B cell (primary cell): Measurements from ENCODE around the gene TRAP1. TPM values are rescaled to one million over a fixed set of nuclear protein-coding genes. Genes with fewer than 3 reads are reported as not detected.
A peak's percentile ranks its signal among the peaks of the same experiment; 100 is the strongest.

Source experiments
- ATAC-seq: fragments of 200-7000 bp; cut with Tn5 transposase; one replicate; pipeline ENCODE4 v1.10.0; 2021; ENCODE audit warnings: low read depth, mild to moderate bottlenecking, moderate number of reproducible peaks, moderate library complexity
- CTCF ChIA-PET: fragments of 350-600 bp; sonication (Branson Sonifier 250); formaldehyde crosslinking; loops from one replicate; lab custom pipeline; 2021; ENCODE audit warnings: antibody characterized with exemption, inconsistent platforms; lab: Charles Lee
- POLR2A ChIA-PET: fragments of 350-600 bp; sonication (Branson Sonifier 250); formaldehyde crosslinking; loops from one replicate; lab custom pipeline; 2021; ENCODE audit warnings: antibody characterized with exemption; lab: Charles Lee
- DNase-seq: peaks from one replicate; pipeline ENCODE4 v3.0.0; 2013
- H2AFZ ChIP-seq: 2 replicates; pipeline ENCODE4 v1.6.1; 2012; ENCODE audit warnings: mild to moderate bottlenecking, low read depth, low read length; ENCODE audit not compliant: insufficient read depth, poor library complexity, severe bottlenecking
- H3K27ac ChIP-seq, 2 donors: 1 replicate in 1 of 2; 2 replicates in 1 of 2; pipeline ENCODE4 v1.5.1; 2012 to 2013; ENCODE audit warnings: low read length in 2 of 2, mild to moderate bottlenecking in 2 of 2, moderate library complexity in 1 of 2
- H3K27me3 ChIP-seq, 4 experiments: fragments of 200-600 bp in 1 of 4; sonication (generic) in 1 of 4; replicated peaks in 1 of 4; 1 replicate in 2 of 4; 2 replicates in 2 of 4; pipeline versions ENCODE4 v1.6.1 to v1.7.0; 2013 to 2016; ENCODE audit warnings: low read length in 3 of 4, mild to moderate bottlenecking in 2 of 4, mixed read lengths in 1 of 4, moderate library complexity in 1 of 4; ENCODE audit not compliant: insufficient read depth in 4 of 4, control insufficient read depth in 3 of 4; ENCODE audit errors: control extremely low read depth in 1 of 4
- H3K36me3 ChIP-seq, 2 experiments: replicated peaks in 1 of 2; 1 replicate in 1 of 2; 2 replicates in 1 of 2; pipeline versions ENCODE4 v1.6.1 to v1.7.1; 2013; ENCODE audit warnings: low read length in 1 of 2; ENCODE audit not compliant: insufficient read depth in 2 of 2, control insufficient read depth in 1 of 2; ENCODE audit errors: control extremely low read depth in 1 of 2, extremely low read depth in 1 of 2
- H3K4me1 ChIP-seq, 2 donors: fragments of 200-600 bp in 1 of 2; sonication (generic) in 1 of 2; 1 replicate in 1 of 2; 2 replicates in 1 of 2; pipeline versions ENCODE4 v1.5.1 to v1.6.1; 2013 to 2017; ENCODE audit warnings: low read length in 2 of 2; ENCODE audit not compliant: control insufficient read depth in 2 of 2, insufficient read depth in 2 of 2
- H3K4me2 ChIP-seq: replicated peaks from 2 replicates; pipeline ENCODE3; 2012; ENCODE audit warnings: mild to moderate bottlenecking, low read depth, low read length; ENCODE audit not compliant: poor library complexity, severe bottlenecking
- H3K4me3 ChIP-seq, 5 experiments: fragments of 200-600 bp in 1 of 5; sonication (generic) in 1 of 5; 1 replicate in 3 of 5; 2 replicates in 2 of 5; pipeline versions ENCODE4 v1.5.1 to v1.7.0; 2011 to 2016; ENCODE audit warnings: low read length in 4 of 5, mild to moderate bottlenecking in 4 of 5, low read depth in 2 of 5, control low read depth in 1 of 5, moderate library complexity in 1 of 5; ENCODE audit not compliant: insufficient read depth in 1 of 5; ENCODE audit errors: control extremely low read depth in 1 of 5, extremely low read depth in 1 of 5
- H3K79me2 ChIP-seq: fragments of 200-600 bp; sonication (generic); one replicate; pipeline ENCODE4 v1.6.0; 2016; ENCODE audit warnings: low read length; ENCODE audit not compliant: control insufficient read depth, insufficient read depth
- H3K9ac ChIP-seq: fragments of 200-600 bp; sonication (generic); 2 replicates; pipeline ENCODE4 v1.6.1; 2017; ENCODE audit warnings: mild to moderate bottlenecking, low read length, moderate library complexity
- H3K9me3 ChIP-seq, 3 donors: one replicate each; pipeline versions ENCODE4 v1.6.1 to v1.7.1; 2013; ENCODE audit warnings: low read length in 2 of 3; ENCODE audit not compliant: control insufficient read depth in 2 of 3, insufficient read depth in 1 of 3; ENCODE audit errors: control extremely low read depth in 1 of 3
- H4K20me1 ChIP-seq: 2 replicates; pipeline ENCODE4 v1.6.0; 2012; ENCODE audit warnings: mild to moderate bottlenecking, low read length; ENCODE audit not compliant: insufficient read depth, control insufficient read depth, poor library complexity, severe bottlenecking
- H3K27ac Mint-ChIP-seq: one replicate; pipeline ENCODE4 v1.8.0; 2021; ENCODE audit warnings: mixed read lengths
- H3K27me3 Mint-ChIP-seq: one replicate; pipeline ENCODE4 v1.8.0; 2021; ENCODE audit warnings: mixed read lengths
- H3K4me1 Mint-ChIP-seq: one replicate; pipeline ENCODE4 v1.8.0; 2021; ENCODE audit warnings: mixed read lengths
- H3K4me3 Mint-ChIP-seq: one replicate; pipeline ENCODE4 v1.8.0; 2021; ENCODE audit warnings: mixed read lengths
- H3K9me3 Mint-ChIP-seq: one replicate; pipeline ENCODE4 v1.8.0; 2022; ENCODE audit warnings: mixed read lengths; ENCODE audit not compliant: insufficient read depth
- EZH2 ChIP-seq: IDR thresholded peaks from 2 replicates; pipeline ENCODE4 v1.6.1; 2012; ENCODE audit warnings: borderline replicate concordance, low read depth, mild to moderate bottlenecking, moderate library complexity, low read length; ENCODE audit not compliant: insufficient read depth, poor library complexity, severe bottlenecking
- WGBS: methylation state at CpG from one replicate; pipeline ENCODE4 v1.1.5; 2013; ENCODE audit warnings: missing lambda C conversion rate; ENCODE audit not compliant: insufficient coverage; 5-methylcytosine and 5-hydroxymethylcytosine counted together
- intact Hi-C: fragments of 100-400 bp; cut with micrococcal nuclease; formaldehyde crosslinking; loops from one replicate; pipeline ENCODE4 v1.10.0; 2022
- polyA plus RNA-seq: library from polyadenylated mRNA; depleted of rRNA; stranded (reverse); fragments of >200 nt; gene quantifications from 2 replicates; pipeline ENCODE4 v1.2.3, GENCODE V29; 2012
- total RNA-seq, 2 donors: library from RNA; stranded (reverse); fragments of 120-200 nt in 1 of 2; gene quantifications; 1 replicate in 1 of 2; 2 replicates in 1 of 2; pipeline versions ENCODE4 v1.2.3 to v1.2.4, GENCODE V29; 2013 to 2022
- TF ChIP-seq, protein P1 (sequence below): fragments of 200-600 bp; IDR thresholded peaks from one replicate; pipeline ENCODE4 v1.8.0; 2022; ENCODE audit warnings: antibody characterized with exemption, mild to moderate bottlenecking

Gene TRAP1
- total and polyA plus RNA-seq, 2 donors (not counting 1 experiment from before 2014, with no cell fraction given): 51.1 to 88.4 TPM

GRCh38 chr16:3735541-3735940 is 18.2 kb upstream of the TRAP1 start:
- peaks cover 3 to 83% of the 10 kb centered on the region in 2 experiments for H3K36me3 ChIP-seq
- ChIA-PET POLR2A (interaction anchor here (0.6 kb wide), 1 partner anchor 37 kb away, joined by 3 read pairs; no protein-coding TSS in a partner anchor), CTCF (no interaction called here)
- no peak for ATAC-seq
- Mint-ChIP-seq H3K27ac (no peak overlapping the region), H3K9me3 (no peaks in the 10 kb centered on the region), H3K4me3 (no peak overlapping the region), H3K27me3 (no peaks in the 10 kb centered on the region), H3K4me1 (no peaks in the 10 kb centered on the region)
- WGBS: 94% methylated on average over 13 of the region's 13 CpGs
- no peak overlapping the region for H3K4me2 ChIP-seq
- H3K27me3 ChIP-seq: no peaks in the 10 kb centered on the region
- no peaks in the 10 kb centered on the region for H3K4me1 ChIP-seq
- H4K20me1 ChIP-seq: peaks cover 50% of the 10 kb centered on the region
- H2AFZ ChIP-seq: no peak overlapping the region
- H3K9ac ChIP-seq: no peak overlapping the region
- H3K79me2 ChIP-seq: peaks cover 30% of the 10 kb centered on the region
- no peaks in the 10 kb centered on the region for H3K9me3 ChIP-seq
- DNase-seq: no peak
- TF ChIP-seq, protein P1, sequence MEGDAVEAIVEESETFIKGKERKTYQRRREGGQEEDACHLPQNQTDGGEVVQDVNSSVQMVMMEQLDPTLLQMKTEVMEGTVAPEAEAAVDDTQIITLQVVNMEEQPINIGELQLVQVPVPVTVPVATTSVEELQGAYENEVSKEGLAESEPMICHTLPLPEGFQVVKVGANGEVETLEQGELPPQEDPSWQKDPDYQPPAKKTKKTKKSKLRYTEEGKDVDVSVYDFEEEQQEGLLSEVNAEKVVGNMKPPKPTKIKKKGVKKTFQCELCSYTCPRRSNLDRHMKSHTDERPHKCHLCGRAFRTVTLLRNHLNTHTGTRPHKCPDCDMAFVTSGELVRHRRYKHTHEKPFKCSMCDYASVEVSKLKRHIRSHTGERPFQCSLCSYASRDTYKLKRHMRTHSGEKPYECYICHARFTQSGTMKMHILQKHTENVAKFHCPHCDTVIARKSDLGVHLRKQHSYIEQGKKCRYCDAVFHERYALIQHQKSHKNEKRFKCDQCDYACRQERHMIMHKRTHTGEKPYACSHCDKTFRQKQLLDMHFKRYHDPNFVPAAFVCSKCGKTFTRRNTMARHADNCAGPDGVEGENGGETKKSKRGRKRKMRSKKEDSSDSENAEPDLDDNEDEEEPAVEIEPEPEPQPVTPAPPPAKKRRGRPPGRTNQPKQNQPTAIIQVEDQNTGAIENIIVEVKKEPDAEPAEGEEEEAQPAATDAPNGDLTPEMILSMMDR: no peak
- no peak for TF ChIP-seq EZH2
- H3K27ac ChIP-seq: no peak overlapping the region
- no peak overlapping the region for H3K4me3 ChIP-seq
- intact Hi-C loops: no loop called here

DNA sequence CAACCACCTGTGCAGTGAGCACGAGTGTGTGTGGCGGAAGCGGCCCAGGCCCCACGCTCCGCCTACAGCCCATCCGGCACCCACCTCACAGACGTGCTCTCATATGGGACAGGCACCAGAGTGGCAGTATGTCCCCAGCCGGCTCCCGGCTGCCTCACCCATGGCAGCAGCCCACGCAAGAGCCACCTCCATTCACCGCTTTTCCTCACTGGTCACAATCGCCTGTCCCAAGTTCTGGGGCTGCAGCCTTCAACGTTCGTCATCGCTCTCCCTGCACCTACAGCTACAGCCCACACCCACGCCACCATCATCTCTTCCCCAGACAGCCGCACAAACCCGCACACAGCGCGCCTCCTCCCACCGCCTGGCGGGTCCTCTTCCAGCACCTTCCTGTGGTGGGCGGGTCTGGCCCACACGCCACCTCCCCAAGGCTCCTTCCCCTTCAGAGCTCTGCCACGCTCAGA is 17.5 kb upstream of the TRAP1 start:
- Histone ChIP-seq H3K36me3 (peaks cover 3 to 83% of the 10 kb centered on the region in 2 experiments), H3K27me3 (no peaks in the 10 kb centered on the region), H3K4me3 (no peak overlapping the region), H3K4me2 (no peak overlapping the region), H2AFZ (no peak overlapping the region), H3K79me2 (peaks cover 30% of the 10 kb centered on the region), H3K9me3 (no peaks in the 10 kb centered on the region), H3K9ac (no peak overlapping the region), H4K20me1 (peaks cover 58% of the 10 kb centered on the region), H3K4me1 (no peaks in the 10 kb centered on the region), H3K27ac (no peak overlapping the region)
- WGBS: over 99% methylated on average over 25 of the region's 25 CpGs
- Mint-ChIP-seq H3K4me1 (no peaks in the 10 kb centered on the region), H3K9me3 (no peaks in the 10 kb centered on the region), H3K4me3 (no peak overlapping the region), H3K27me3 (no peaks in the 10 kb centered on the region), H3K27ac (peak overlapping the region; percentile 32)
- ATAC-seq: no peak
- TF ChIP-seq, protein P1: no peak
- no peak for TF ChIP-seq EZH2
- POLR2A ChIA-PET: no interaction called here
- intact Hi-C loops: no loop called here
- CTCF ChIA-PET: no interaction called here
- DNase-seq: no peak
